HepG2 (cell line): Measurements from ENCODE around the gene SELPLG. TPM values are rescaled to one million over a fixed set of nuclear protein-coding genes. Genes with fewer than 3 reads are reported as not detected.

Experiments used
- AGO2 ChIP-seq: fragments of 200-400 bp; formaldehyde crosslinking; optimal IDR thresholded peaks from 2 replicates; pipeline ENCODE3; 2017; ENCODE audit warnings: mild to moderate bottlenecking, low read depth, low read length, moderate library complexity
- AHR ChIP-seq: IDR thresholded peaks from 2 replicates; pipeline ENCODE4 v1.6.1; 2018; ENCODE audit warnings: missing genetic modification reagents, missing compliant biosample characterization
- CBX5 ChIP-seq: sonication (generic); formaldehyde crosslinking; IDR thresholded peaks from 2 replicates; pipeline ENCODE4 v1.4.0; 2020; ENCODE audit warnings: missing genetic modification reagents, borderline replicate concordance
- GZF1 ChIP-seq: sonication (generic); formaldehyde crosslinking; IDR thresholded peaks from 2 replicates; pipeline ENCODE4 v1.5.1; 2020; ENCODE audit warnings: mild to moderate bottlenecking, missing genetic modification reagents
- JUND ChIP-seq: sonication (generic); formaldehyde crosslinking; IDR thresholded peaks from 2 replicates; pipeline ENCODE4 v1.8.0; 2022; ENCODE audit warnings: mild to moderate bottlenecking, missing genetic modification reagents
- KDM1A ChIP-seq: IDR thresholded peaks from 2 replicates; pipeline ENCODE4 v1.6.1; 2016; ENCODE audit warnings: missing compliant biosample characterization
- ZFP36L1 ChIP-seq: sonication (generic); formaldehyde crosslinking; IDR thresholded peaks from 2 replicates; pipeline ENCODE4 v1.8.0; 2022; ENCODE audit warnings: mild to moderate bottlenecking, missing genetic modification reagents, moderate library complexity
- ZNF674 ChIP-seq: sonication (generic); formaldehyde crosslinking; IDR thresholded peaks from 2 replicates; pipeline ENCODE4 v1.5.0; 2020; ENCODE audit warnings: low read depth, mild to moderate bottlenecking, missing genetic modification reagents
- ZNF775 ChIP-seq: sonication (generic); formaldehyde crosslinking; IDR thresholded peaks from 2 replicates; pipeline ENCODE4 v1.4.0; 2020; ENCODE audit warnings: missing genetic modification reagents, mild to moderate bottlenecking, moderate library complexity, borderline replicate concordance
- ZNF816 ChIP-seq: sonication (generic); formaldehyde crosslinking; IDR thresholded peaks from 2 replicates; pipeline ENCODE4 v1.8.0; 2022; ENCODE audit warnings: missing genetic modification reagents, mild to moderate bottlenecking, borderline replicate concordance
- polyA plus RNA-seq, 8 experiments: library from polyadenylated mRNA; depleted of rRNA in 3 of 8; stranded (reverse) in 7 of 8; unstranded in 1 of 8; fragments of >200 nt; fragmentation: Illumina TruSeq in 4 of 8; extraction: Trizol in 4 of 8; gene quantifications; 2 replicates each; pipeline versions ENCODE4 v1.2.1 to v1.2.3, GENCODE V29; 2011 to 2016; ENCODE audit warnings: low read depth in 4 of 8, missing spikeins in 1 of 8, mixed read lengths in 1 of 8; ENCODE audit not compliant: insufficient read depth in 1 of 8
- total RNA-seq, 5 experiments: library from RNA; depleted of rRNA; stranded (reverse); fragments of >200 nt; fragmentation: Illumina TruSeq; extraction: Trizol; gene quantifications; 2 replicates each; pipeline ENCODE4 v1.2.3, GENCODE V29; 2016; ENCODE audit warnings: low read depth in 1 of 5
- TF ChIP-seq, protein P1 (sequence below): sonication (generic); formaldehyde crosslinking; IDR thresholded peaks from 2 replicates; pipeline ENCODE4 v1.9.0; 2021; ENCODE audit warnings: missing genetic modification reagents, mild to moderate bottlenecking, borderline replicate concordance
- TF ChIP-seq, protein P2 (sequence below): sonication (generic); formaldehyde crosslinking; IDR thresholded peaks from 2 replicates; pipeline ENCODE4 v1.9.0; 2021; ENCODE audit warnings: mild to moderate bottlenecking, missing genetic modification reagents
- TF ChIP-seq, protein P3 (sequence below): sonication (generic); formaldehyde crosslinking; IDR thresholded peaks from 2 replicates; pipeline ENCODE4 v1.5.1; 2020; ENCODE audit warnings: mild to moderate bottlenecking, missing genetic modification reagents, moderate library complexity
- TF ChIP-seq, protein P4 (sequence below): sonication (generic); formaldehyde crosslinking; IDR thresholded peaks from 2 replicates; pipeline ENCODE4 v1.8.0; 2022; ENCODE audit warnings: mild to moderate bottlenecking, missing genetic modification reagents, borderline replicate concordance

SELPLG gene
- total and polyA plus RNA-seq, 2 of the 13 experiments (the other 11 are each of a cell fraction or from before 2014, with no cell fraction given): 0.12 TPM; not detected in 1

DNA sequence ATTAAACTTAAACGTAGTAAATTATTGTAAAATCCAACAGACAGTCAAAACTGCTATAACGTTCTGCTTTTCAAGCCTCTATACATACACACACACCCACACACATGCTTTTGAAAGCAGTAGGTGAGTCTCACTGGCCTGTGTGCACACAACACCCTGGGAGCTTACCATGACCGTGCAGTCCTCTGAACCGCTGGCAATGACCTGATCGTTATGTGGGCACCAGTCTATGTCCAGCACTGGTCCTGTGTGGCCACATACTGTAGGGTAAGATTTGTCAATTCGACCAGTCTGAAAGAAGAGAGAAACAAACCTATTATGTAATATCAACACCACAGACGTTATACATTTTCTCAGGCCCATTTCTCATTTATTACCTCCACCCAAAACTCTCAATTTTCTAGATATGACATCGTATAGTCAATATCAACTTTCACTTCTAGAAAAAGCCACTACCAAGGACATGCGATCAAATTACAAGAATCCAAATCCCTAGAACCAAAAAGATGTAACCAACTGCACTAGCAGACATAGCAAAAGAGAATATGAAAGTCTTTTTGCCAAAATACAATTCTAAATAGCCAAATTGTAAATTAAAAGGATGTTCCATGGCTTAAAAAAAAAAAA, 44.5 kb upstream of the SELPLG start (continued):
- TF ChIP-seq, protein P1, sequence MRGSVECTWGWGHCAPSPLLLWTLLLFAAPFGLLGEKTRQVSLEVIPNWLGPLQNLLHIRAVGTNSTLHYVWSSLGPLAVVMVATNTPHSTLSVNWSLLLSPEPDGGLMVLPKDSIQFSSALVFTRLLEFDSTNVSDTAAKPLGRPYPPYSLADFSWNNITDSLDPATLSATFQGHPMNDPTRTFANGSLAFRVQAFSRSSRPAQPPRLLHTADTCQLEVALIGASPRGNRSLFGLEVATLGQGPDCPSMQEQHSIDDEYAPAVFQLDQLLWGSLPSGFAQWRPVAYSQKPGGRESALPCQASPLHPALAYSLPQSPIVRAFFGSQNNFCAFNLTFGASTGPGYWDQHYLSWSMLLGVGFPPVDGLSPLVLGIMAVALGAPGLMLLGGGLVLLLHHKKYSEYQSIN (CRISPR knock-in tag): no peak
- TF ChIP-seq, protein P2, sequence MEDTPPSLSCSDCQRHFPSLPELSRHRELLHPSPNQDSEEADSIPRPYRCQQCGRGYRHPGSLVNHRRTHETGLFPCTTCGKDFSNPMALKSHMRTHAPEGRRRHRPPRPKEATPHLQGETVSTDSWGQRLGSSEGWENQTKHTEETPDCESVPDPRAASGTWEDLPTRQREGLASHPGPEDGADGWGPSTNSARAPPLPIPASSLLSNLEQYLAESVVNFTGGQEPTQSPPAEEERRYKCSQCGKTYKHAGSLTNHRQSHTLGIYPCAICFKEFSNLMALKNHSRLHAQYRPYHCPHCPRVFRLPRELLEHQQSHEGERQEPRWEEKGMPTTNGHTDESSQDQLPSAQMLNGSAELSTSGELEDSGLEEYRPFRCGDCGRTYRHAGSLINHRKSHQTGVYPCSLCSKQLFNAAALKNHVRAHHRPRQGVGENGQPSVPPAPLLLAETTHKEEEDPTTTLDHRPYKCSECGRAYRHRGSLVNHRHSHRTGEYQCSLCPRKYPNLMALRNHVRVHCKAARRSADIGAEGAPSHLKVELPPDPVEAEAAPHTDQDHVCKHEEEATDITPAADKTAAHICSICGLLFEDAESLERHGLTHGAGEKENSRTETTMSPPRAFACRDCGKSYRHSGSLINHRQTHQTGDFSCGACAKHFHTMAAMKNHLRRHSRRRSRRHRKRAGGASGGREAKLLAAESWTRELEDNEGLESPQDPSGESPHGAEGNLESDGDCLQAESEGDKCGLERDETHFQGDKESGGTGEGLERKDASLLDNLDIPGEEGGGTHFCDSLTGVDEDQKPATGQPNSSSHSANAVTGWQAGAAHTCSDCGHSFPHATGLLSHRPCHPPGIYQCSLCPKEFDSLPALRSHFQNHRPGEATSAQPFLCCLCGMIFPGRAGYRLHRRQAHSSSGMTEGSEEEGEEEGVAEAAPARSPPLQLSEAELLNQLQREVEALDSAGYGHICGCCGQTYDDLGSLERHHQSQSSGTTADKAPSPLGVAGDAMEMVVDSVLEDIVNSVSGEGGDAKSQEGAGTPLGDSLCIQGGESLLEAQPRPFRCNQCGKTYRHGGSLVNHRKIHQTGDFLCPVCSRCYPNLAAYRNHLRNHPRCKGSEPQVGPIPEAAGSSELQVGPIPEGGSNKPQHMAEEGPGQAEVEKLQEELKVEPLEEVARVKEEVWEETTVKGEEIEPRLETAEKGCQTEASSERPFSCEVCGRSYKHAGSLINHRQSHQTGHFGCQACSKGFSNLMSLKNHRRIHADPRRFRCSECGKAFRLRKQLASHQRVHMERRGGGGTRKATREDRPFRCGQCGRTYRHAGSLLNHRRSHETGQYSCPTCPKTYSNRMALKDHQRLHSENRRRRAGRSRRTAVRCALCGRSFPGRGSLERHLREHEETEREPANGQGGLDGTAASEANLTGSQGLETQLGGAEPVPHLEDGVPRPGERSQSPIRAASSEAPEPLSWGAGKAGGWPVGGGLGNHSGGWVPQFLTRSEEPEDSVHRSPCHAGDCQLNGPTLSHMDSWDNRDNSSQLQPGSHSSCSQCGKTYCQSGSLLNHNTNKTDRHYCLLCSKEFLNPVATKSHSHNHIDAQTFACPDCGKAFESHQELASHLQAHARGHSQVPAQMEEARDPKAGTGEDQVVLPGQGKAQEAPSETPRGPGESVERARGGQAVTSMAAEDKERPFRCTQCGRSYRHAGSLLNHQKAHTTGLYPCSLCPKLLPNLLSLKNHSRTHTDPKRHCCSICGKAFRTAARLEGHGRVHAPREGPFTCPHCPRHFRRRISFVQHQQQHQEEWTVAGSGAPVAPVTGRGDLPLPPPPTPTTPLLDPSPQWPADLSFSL (CRISPR knock-in tag): no peak
- TF ChIP-seq ZFP36L1: no peak
- TF ChIP-seq, protein P3, sequence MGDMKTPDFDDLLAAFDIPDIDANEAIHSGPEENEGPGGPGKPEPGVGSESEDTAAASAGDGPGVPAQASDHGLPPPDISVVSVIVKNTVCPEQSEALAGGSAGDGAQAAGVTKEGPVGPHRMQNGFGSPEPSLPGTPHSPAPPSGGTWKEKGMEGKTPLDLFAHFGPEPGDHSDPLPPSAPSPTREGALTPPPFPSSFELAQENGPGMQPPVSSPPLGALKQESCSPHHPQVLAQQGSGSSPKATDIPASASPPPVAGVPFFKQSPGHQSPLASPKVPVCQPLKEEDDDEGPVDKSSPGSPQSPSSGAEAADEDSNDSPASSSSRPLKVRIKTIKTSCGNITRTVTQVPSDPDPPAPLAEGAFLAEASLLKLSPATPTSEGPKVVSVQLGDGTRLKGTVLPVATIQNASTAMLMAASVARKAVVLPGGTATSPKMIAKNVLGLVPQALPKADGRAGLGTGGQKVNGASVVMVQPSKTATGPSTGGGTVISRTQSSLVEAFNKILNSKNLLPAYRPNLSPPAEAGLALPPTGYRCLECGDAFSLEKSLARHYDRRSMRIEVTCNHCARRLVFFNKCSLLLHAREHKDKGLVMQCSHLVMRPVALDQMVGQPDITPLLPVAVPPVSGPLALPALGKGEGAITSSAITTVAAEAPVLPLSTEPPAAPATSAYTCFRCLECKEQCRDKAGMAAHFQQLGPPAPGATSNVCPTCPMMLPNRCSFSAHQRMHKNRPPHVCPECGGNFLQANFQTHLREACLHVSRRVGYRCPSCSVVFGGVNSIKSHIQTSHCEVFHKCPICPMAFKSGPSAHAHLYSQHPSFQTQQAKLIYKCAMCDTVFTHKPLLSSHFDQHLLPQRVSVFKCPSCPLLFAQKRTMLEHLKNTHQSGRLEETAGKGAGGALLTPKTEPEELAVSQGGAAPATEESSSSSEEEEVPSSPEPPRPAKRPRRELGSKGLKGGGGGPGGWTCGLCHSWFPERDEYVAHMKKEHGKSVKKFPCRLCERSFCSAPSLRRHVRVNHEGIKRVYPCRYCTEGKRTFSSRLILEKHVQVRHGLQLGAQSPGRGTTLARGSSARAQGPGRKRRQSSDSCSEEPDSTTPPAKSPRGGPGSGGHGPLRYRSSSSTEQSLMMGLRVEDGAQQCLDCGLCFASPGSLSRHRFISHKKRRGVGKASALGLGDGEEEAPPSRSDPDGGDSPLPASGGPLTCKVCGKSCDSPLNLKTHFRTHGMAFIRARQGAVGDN (CRISPR knock-in tag): no peak
- no peak for TF ChIP-seq ZNF816
- no peak for TF ChIP-seq ZNF674 (CRISPR knock-in tag)
- no peak for TF ChIP-seq CBX5
- TF ChIP-seq KDM1A (CRISPR knock-in tag): no peak
- TF ChIP-seq GZF1 (CRISPR knock-in tag): no peak
- no peak for TF ChIP-seq JUND
- TF ChIP-seq, protein P4, sequence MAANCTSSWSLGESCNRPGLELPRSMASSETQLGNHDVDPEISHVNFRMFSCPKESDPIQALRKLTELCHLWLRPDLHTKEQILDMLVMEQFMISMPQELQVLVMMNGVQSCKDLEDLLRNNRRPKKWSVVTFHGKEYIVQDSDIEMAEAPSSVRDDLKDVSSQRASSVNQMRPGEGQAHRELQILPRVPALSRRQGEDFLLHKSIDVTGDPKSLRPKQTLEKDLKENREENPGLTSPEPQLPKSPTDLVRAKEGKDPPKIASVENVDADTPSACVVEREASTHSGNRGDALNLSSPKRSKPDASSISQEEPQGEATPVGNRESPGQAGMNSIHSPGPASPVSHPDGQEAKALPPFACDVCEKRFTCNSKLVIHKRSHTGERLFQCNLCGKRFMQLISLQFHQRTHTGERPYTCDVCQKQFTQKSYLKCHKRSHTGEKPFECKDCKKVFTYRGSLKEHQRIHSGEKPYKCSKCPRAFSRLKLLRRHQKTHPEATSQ (CRISPR knock-in tag): no peak
- no peak for TF ChIP-seq ZNF775 (CRISPR knock-in tag)
- TF ChIP-seq AGO2: no peak
- TF ChIP-seq AHR: no peak
- TF ChIP-seq, all 625 proteins: peak for 0
